Measurements from ENCODE around the gene SMARCAL1.

DNA sequence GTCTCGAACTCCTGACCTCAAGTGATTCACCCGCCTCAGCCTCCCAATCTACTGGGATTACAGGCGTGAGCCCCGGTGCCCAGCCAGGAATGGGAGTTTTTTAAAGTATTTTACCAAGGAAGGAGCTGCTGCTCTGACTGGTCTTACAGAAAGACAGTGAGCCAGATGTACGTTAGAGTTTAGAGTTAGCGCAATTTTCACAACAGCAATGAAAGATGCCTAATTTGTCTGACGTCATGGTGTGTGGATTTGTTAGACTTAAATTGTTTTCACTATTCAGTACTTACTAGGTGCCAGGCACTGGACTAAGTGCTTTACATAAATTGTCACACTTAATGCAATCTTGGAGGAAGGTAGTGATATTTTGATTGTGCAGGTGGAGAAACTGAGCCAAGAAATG is 74.0 kb downstream of the SMARCAL1 start:
- TF ChIP-seq, protein P1, sequence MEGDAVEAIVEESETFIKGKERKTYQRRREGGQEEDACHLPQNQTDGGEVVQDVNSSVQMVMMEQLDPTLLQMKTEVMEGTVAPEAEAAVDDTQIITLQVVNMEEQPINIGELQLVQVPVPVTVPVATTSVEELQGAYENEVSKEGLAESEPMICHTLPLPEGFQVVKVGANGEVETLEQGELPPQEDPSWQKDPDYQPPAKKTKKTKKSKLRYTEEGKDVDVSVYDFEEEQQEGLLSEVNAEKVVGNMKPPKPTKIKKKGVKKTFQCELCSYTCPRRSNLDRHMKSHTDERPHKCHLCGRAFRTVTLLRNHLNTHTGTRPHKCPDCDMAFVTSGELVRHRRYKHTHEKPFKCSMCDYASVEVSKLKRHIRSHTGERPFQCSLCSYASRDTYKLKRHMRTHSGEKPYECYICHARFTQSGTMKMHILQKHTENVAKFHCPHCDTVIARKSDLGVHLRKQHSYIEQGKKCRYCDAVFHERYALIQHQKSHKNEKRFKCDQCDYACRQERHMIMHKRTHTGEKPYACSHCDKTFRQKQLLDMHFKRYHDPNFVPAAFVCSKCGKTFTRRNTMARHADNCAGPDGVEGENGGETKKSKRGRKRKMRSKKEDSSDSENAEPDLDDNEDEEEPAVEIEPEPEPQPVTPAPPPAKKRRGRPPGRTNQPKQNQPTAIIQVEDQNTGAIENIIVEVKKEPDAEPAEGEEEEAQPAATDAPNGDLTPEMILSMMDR (IDR thresholded peaks at IDR 0.05; ENCODE audit: poor library complexity) = no peak
- TF ChIP-seq EZH2 (IDR thresholded peaks at IDR 0.05; ENCODE audit: borderline replicate concordance) = no peak

Data from hepatocyte (in vitro differentiated cells).